NB4 (cell line): ENCODE measurements around the gene SPATA32.

Experiments
- CTCF ChIP-seq: IDR thresholded peaks from one replicate; pipeline ENCODE4 v1.5.1; 2012; ENCODE audit warnings: low read depth, low read length
- POLR2A ChIP-seq: IDR thresholded peaks from 2 replicates; pipeline ENCODE4 v1.6.1; 2011; ENCODE audit warnings: mild to moderate bottlenecking; ENCODE audit not compliant: insufficient read length; ENCODE audit errors: extremely low read depth
- TF ChIP-seq, protein P1 (sequence below): IDR thresholded peaks from 2 replicates; pipeline ENCODE4 v1.6.1; 2011; ENCODE audit warnings: low read depth, low read length

DNA sequence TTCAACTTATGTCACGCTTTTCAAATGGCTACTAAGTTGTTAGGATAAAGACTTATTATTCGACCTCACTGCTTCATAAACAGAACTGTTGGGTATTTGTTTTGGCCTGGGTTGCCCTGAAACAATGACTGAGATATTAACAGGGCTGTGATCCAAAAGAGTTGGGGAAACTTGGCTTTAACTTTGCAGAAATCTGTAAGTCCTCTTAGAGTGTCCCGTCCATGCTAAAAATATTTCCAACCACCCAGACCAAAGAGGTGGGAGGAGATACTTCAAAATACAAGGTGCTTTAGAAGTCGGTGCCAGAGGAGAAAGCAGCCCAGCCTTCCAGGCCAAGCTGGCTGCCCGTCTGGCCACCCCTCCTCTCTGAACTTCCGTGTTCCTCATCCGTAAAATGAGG lies 16.1 kb upstream of the SPATA32 start:
- no peak for TF ChIP-seq CTCF
- TF ChIP-seq POLR2A, result no peak
- TF ChIP-seq, protein P1, sequence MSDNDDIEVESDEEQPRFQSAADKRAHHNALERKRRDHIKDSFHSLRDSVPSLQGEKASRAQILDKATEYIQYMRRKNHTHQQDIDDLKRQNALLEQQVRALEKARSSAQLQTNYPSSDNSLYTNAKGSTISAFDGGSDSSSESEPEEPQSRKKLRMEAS, result no peak
